NCI-H1417 (cell line): ENCODE measurements around the gene METTL4.

Experiments
- DNase-seq, 3 experiments: peaks; one replicate each; lab custom pipeline; 2025; lab: John Stamatoyannopoulos, UW

METTL4 gene

DNA sequence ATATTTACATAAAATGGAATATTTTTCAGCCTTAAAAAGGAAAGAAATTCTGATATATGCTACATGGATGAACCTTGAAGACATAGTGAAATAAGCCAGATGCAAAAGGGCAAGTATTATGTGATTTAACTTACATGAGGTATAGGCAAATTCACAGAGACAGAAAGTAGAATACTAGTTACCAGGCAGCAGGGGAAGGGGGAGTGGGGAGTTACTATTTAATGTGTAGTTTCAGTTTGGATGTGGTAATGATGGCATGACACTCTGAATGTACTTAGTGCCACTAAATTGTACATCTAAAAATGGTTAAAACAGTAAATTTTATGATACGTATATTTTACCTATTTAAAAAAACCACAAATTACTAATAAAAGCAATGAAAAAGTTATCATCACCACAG is 12.1 kb downstream of the METTL4 start:
- no peak for DNase-seq

DNA sequence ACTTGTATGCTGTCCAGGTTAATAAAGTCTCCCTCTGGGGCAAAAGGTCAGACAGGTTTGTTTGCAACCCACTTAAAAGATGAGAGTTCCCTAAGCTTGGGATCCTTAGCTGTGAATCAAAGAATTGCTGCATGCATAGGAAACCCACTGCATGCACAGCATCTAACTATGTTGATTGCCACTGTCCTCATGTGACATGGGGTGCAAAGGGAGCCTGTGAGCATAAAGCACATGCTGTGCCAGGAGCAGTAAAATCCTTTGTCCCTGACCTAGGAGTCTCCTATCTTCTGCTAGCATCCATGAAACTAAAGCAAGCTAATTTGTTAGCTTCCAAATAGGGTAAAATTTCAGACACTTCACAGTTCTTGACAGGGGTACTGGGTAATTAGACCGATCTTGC is 13.8 kb downstream of the METTL4 start:
- DNase-seq: no peak

DNA sequence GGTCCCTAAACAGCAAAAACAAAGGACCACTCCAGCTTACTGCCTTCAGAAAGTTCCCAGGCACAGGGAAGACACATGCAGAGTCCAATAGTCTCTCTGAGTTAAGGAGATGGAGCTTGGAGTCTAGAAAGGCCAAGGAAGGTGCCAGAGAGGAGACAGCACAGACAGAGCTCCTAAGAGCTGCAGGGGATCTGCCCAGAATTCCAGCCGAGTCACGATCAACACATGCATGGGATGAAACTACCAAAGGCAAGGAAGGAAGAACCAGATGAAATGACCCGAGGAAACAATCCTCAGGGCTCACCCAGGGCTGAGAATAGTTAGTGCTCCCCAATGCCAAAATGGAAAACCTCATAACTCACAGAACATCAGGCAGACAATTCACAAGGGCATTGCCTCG is 15.4 kb downstream of the METTL4 start:
- DNase-seq: no peak

DNA sequence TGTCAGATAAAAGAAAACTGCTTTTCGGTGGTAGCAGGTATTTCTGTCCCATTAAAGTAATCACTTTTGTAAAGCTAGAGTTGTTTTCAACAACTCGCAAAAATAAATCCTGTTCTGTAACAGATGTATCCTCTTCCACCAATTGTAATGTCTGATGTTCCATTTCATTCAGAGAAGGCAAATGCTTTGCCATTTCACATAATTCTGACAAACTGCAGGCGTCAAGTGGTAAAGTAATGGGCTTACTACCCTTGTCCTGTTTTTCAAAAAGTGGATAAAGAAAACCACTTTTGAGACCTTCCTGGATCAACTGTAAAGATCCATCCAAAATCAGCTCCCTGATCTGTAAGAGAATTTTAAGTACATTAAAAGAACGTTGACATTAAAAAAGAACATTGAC is 16.6 kb downstream of the METTL4 start:
- no peak for DNase-seq

DNA sequence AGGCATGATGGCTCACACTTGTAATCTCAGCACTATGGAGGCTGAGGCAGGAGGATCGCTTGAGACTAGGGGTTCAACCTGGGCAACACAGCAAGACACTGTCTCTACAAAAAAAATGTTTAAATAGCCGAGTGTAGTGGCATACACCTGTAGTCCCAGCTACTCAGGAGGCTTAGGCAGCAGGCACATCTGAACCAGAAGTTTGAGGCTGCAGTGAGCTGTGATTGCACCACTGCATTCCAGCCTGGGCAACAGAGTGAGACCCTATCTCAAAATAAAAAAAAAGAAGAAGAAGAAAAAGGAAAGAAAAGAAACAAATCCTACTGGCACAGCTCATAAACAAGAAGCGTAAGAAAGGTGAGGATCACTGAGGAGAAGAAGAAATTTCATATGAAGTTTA is 19.9 kb downstream of the METTL4 start:
- DNase-seq: no peak

DNA sequence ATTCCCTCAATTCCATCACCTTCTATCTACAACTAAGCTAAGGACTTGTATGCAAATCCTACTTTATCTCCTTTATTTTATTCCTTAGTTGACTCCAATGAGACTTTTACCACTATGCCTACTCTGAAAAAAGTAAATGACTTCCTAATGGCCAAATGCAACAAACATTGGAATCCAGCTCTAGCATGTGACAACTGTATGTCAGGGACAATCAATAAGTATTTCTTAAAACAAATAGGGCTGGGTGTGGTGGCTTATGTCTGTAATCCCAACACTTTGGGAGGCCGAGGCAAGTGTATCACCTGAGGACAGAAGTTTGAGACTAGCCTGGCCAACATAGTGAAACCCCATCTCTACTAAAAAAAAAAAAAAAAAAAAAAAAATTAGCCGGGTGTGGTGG is 21.8 kb downstream of the METTL4 start:
- DNase-seq: no peak

DNA sequence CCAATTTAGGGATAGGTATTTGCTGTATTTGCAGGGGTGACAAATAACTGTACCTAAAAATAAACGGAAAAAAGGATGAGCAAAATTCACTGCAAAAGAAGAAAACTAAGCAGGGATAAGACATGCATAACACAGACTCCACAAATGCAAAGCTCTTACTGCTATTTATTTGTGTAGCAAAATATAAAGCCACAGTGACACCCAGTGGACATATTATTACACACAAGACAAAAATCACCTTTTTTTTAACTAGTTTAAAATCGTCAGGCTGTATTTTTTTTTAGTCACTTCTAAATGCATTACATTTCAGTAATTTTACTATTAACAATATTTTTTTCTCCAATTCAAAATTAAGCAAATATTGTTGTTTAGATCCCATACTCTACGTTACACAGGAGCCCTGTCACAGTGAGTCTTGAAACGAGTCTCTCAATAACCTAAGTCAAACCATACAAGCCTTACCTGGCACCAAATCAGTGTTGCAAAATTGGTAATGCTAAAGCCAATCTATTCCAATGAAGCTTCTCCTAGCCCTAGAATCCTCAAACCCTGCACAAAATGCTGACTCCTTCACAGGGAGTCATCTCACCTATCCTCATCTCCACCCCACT is 23.7 kb downstream of the METTL4 start:
- DNase-seq: peak; percentile 16 to 74 (median 34)

DNA sequence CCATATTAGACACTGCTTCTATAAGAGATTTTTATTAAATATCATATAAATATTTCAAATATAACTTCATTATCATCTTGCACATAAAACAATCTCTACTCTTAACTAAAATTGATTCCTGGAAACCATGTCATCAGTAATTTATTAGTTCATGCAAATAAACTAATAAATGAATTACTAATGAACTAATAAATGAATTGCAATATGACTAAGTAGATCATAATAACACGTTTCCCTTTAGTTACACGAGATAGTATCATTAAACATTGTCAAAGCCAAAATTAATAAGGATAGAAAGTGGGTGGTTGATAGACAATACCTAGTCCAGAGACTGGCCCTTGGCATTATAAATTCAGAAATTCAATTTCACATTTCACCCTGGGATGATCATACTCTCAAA is 26.1 kb downstream of the METTL4 start:
- no peak for DNase-seq

DNA sequence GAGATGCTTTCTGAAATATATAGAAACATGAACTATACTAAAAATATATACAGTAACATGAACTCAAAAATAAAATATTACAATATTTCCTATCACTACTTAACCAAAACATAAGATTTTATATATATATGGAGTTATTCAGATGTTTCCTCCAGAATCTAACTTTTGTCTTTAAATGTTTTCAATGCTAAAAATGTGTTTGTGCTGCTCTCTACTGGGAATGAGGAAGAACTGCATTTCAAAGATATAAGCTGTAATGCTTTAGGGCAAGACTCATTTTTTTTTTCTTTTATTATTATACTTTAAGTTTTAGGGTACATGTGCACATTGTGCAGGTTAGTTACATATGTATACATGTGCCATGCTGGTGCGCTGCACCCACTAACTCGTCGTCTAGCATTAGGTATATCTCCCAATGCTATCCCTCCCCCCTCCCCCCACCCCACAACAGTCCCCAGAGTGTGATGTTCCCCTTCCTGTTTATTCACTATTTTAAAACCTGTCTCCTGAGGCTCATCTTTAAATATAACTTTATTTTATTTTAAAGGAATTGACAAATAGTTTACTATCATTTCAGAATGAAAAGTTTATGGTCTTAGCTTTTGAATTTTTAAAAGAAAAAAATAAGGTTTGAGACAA is 29.3 kb downstream of the METTL4 start:
- DNase-seq: peak in 2 of 3 experiments; percentile 37 to 59

DNA sequence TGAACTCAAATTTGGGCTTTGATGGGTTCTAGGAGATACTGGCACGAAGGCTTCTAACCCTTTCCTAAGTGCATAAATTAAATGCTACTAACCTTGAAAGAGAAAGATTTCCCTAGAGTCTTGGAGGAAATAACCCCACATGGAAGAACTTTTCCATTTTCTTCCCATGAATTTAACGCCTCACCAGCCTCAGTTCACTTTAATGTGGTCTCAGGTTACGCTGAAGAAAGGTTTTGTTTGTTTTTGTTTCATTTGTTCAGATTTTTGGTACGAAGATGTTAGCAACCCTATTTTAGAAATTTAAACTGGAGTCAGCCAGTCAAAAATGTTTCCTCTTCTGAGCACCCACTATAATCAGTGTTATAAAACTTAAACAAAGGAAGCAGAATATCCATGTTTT is 30.7 kb downstream of the METTL4 start:
- DNase-seq: no peak

DNA sequence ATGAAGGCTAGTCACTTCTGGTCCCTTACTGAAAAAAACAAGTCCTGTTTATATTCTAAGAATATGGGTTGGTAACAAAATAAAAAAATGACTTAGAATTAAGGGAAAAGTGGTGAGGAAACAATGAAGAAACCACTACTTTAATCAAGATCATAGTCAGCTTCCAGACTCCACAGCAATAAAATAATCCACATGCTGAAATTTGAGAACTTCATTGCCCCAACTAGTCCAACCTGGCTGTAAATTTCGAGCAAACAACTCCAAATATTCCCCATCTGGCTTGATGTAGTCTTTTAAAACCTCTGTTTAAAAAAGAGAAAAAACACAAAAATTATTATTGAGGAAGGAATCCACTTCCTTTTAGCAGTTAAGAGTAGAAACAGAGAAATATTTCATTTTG is 32.5 kb downstream of the METTL4 start:
- DNase-seq: peak in 1 of 3 experiments; percentile 24

DNA sequence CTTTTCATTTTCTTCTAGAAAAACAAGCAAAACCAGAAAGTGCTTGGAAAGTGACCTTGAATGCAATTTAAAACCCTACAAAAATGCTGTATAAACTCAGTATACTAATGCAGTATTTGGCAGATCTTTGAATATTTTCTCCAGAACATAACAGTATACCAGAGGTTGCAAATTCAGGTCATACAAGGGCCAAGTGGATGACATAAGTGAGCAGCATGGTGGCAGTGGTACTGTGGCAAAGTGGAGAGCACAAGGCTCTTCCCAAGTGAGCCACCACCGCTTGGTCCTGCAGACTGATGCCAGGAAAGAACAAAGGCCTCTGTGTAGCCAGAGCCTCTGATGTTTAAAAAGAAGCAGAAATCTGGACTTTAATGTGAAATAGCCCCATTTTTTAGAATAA is 33.1 kb downstream of the METTL4 start:
- no peak for DNase-seq

DNA sequence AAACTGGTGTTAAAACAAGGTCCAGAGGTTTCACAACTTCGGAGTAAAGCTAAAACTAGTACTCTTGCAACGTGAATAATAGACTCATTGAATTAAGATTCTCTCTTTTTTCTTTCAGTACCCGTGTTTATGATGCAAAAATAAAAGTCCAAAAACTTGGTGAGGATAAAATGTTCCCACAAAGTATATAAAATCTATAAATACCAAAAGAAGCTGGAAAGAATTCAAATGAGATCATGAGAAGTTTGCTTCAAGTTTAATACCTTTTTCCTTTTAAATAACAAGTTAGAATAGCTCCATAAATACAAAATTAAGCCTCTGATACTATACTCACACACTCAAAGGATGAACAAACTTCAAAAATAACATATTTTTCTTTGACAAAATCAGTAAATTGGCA is 34.0 kb downstream of the METTL4 start:
- no peak for DNase-seq

DNA sequence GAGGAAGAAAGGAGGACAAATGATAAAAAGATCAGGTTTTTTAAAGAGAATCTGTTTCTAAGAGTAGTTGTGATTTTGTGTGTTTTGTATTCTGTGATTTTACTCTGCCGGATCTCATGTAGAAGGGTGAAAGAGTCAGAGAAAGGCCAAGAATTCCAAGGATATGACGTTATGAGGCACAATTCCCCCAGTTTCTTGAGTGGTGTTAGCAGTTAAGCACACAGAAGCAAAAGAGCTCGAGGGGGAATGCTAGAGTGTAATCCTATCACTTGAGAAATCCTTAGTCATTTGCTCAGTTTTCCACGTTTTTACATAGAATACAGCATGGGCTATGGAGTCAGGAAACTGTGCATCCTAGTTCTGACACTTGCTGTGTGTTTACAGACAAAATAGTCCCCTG is 34.8 kb downstream of the METTL4 start:
- no peak for DNase-seq

DNA sequence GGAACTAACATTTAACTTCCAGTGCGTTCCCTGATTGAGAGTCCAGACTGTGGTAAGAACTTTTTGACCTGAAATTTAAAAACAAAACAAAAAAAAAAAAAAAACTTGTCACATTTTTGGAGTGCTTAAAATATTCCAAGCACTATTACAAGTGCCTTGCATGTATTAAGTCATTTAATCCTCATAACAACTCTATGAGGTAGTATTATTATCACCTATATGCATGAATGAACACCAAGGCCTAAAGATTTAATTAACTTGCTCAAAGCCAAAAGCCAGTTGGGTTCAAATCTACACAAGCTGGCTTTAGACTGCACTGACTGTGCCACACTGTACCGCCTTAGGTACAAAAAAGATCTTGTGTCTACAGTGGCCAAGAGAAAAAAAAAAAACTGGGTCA is 35.2 kb downstream of the METTL4 start:
- DNase-seq: no peak

DNA sequence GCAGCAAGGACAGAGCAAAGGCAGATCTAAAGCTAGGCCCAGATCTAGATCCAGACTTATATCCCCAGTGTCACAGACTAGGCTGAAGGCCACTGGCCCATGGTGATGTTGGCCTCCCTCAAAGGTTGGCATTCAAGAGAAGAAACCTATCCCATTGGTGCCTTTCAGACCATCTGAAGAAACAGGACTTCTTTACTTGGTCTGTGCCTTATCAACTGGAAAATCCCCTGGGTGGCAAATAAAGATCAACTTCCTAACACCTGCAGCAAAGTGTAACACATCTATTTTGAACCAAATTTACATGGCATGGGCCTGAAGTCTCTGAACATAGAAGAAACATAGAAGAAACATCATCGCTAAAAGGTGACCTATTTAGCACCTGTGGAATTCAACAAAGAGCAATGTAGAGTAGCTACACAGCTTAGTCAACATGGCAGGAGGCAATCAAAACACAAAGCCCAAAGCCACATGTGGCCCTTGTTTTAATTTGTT is 35.8 kb downstream of the METTL4 start:
- no peak for DNase-seq

DNA sequence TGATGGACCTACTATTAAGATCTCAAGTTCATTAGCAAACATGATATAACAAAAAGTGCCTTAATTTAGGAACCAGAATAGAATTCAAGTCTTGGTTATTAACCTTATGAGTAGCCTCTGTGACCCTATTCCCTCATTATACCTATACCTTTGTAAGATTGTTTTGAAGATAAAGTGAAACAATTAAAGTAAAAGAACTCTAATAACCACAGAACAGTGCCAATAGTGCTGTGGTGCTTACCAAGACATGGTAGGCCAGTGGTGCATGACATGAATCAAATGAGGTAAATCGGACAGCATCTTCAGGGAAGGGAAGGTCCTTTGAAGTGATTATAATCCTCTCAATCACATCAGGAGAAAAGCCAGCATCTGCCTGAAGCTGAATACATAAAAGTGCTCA is 36.4 kb downstream of the METTL4 start:
- no peak for DNase-seq

DNA sequence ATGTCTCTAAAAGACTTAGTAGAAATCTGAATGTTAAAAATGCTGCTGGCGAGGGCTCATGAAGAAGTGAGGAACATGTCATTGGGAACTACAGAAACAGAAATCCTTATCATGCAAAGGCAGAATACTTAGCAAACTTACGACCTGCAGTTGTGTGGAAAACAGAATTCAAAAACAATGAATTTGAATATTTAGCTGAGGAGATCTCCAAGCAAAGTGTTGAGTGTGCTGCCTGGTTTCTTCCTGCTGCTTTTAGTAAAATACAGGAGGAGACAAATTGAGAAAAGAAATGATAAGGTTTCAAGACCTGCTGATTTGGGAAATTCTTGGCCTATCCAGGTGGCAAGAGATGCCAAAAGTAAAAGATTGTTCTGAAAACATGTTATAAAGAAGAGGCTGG is 38.5 kb downstream of the METTL4 start:
- DNase-seq: no peak

DNA sequence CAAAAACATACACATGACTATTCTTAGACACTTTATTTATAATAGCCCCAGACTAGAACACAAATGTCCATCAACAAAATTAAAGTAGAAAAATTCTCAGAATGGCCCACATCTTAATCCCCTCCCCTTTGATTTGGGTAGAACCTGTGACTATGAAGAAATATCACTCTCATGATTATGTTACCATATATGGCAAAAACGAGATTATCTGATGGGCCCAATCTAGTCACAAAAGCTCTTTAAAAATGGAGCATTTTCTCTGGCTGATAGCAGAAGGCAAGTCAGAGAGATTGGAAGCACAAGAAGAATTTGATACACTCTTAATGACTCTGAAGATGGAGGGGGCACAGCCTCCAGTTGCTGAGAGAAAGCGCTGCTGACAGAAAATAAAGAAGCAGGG is 39.6 kb downstream of the METTL4 start:
- DNase-seq: no peak

DNA sequence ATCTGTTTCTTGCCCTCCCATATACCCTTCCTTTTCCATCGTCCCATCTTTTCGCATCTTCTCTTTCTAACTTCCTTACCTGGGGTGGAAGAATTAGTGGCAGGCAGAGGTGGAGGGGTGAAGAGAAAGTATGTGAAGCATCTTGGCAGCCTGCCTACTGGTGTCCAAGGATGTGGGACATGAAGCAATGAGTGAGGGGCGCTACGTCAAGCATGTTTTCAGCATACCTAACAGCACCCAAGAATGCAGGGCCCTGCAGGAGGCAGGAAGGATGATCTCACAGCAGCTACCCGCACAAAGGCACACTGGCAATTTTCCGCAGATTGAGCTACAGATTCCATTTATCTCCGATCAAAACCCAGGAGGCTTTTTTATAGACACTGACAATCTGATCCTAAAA is 42.2 kb downstream of the METTL4 start:
- no peak for DNase-seq

DNA sequence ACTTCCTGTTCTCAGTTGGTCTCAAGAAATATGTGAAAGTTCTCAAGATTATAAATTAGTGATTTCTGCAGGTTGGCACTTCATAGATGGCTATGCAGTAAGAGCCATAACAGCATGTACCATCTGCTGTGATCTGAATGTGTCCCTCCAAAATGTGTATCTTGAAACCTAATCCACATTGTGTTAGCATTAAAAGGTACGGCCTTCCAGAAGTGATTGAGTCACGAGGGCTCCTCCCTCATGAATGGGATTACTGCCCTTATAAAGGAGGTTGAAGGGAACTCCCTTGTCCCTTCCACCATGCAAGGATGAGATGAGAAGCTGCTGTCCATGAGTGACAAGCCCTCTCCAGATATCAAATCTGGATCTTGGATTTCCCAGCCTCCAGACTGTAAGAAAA is 45.0 kb downstream of the METTL4 start:
- DNase-seq: peak in 1 of 3 experiments; percentile 7

DNA sequence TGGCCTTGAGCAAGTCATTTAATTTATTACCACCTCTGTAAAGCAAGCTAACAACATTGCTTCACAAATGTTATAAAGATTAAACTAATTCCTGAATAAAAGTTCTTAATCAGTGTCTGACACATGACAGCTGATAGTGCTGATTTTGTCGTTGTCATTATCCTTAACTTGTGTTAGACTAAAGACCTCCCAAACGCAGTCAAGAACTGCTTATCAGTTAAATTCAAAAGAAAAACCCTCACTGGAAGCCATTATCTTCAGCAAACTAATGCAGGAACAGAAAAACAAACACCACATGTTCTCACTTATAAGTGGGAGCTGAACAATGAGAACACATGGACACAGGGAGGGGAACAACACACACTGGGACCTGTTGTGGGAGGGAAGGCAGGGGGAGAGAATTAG is 46.5 kb downstream of the METTL4 start:
- peak in 2 of 3 experiments; percentile 17 to 56 for DNase-seq

DNA sequence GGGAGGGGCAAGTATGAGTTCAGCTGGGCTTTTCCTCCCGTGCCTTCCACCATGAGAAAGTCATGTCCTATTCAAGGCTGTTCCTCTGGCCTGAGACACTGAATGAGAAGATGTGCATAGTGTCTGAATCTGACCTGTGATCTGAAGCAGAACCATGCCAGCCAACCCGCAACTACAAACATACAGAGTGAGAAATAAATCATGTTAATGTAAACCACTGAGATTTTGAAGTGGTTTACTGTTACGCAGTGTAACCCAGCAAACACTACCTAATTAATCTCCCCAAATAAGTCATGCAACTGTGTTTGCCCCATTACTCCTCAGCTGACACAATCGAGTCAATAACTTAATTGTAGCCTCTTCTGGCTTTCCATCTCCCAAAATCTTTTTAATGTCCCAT is 49.2 kb downstream of the METTL4 start:
- DNase-seq: peak in 2 of 3 experiments; percentile 43 to 64

DNA sequence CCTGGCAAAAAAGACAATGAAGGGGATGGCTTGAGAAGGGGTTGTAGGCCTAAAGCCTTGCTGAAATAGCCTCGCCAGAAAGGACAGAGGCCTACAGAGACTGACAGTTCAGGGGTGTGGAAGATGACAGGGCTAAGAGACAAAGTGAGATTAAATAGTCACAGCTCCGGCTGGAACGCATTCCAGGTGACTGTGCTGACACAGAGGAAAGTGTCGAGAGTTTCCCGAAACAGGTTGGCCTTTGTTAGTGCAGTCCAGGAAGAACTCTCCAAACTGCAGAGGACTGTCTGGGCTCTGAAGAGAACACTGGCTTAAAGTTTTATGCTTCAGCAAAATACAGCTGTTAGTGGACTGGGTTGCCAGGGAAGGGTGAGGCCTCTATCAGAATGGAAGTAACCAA is 52.8 kb downstream of the METTL4 start:
- DNase-seq: no peak
